ENCODE measurements around the gene TBC1D8B.

- TF ChIP-seq FOS (IDR thresholded peaks at IDR 0.05; ENCODE audit: low read depth, low read length) (no peak), USF2 (IDR thresholded peaks at IDR 0.05; ENCODE audit: low read depth, low read length) (no peak), ELK1 (IDR thresholded peaks at IDR 0.05; ENCODE audit: borderline replicate concordance, low read depth, low read length) (no peak), MAZ (IDR thresholded peaks at IDR 0.05; ENCODE audit: borderline replicate concordance, low read depth, low read length) (no peak), POLR2A (IDR thresholded peaks at IDR 0.05; ENCODE audit: low read depth, low read length) (no peak), RCOR1 (IDR thresholded peaks at IDR 0.05; ENCODE audit: insufficient replicate concordance, low read length) (no peak)
- TF ChIP-seq, protein P1, sequence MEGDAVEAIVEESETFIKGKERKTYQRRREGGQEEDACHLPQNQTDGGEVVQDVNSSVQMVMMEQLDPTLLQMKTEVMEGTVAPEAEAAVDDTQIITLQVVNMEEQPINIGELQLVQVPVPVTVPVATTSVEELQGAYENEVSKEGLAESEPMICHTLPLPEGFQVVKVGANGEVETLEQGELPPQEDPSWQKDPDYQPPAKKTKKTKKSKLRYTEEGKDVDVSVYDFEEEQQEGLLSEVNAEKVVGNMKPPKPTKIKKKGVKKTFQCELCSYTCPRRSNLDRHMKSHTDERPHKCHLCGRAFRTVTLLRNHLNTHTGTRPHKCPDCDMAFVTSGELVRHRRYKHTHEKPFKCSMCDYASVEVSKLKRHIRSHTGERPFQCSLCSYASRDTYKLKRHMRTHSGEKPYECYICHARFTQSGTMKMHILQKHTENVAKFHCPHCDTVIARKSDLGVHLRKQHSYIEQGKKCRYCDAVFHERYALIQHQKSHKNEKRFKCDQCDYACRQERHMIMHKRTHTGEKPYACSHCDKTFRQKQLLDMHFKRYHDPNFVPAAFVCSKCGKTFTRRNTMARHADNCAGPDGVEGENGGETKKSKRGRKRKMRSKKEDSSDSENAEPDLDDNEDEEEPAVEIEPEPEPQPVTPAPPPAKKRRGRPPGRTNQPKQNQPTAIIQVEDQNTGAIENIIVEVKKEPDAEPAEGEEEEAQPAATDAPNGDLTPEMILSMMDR (conservative IDR thresholded peaks at IDR 0.05; ENCODE audit: low read depth, low read length) = no peak
These were observed 18.8 kb upstream of the TBC1D8B start for GRCh38 chrX:106783716-106784115.
